Stimulated activated naive CD4-positive, alpha-beta T cell (primary cell): Measurements from ENCODE around the gene TGFBR2.

Experiments used
- DNase-seq, 6 experiments: peaks; one replicate each; lab custom pipeline; 2025; lab: John Stamatoyannopoulos, UW

The TGFBR2 gene

GRCh38 chr3:30606301-30607031 is at the start of gene TGFBR2:
TSS of gene TGFBR2 (plus strand) at chr3:30606601. CDS start at chr3:30606884, 283 bp downstream.
- peak; percentile 33 to 75 (median 64) for DNase-seq

DNA sequence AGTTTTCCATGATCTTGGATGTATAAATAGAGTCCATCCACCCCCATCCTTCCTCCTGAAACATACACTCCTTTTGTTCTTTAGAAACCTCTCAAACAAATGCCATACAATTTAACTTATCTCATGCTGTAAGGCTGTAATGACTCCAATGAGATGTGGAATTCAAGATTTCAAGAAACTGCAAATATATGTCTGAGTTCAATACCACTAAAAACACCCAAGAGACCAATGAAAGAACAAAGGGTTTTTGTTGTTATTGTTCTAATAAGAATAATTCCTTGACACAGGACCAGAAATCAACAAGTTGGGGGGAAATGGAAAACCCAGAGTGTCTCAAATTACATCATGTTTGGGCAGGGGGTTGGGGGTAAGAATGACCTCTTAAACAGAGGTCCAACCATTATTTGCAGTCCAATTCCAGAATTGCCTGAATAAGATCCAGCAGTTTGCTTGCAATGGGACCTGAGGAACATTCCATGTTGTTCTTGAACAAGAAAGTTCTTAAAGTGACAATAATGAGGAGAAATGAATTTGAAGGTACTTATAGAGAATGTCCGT is 48.6 kb upstream of the TGFBR2 start:
- DNase-seq = no peak

DNA sequence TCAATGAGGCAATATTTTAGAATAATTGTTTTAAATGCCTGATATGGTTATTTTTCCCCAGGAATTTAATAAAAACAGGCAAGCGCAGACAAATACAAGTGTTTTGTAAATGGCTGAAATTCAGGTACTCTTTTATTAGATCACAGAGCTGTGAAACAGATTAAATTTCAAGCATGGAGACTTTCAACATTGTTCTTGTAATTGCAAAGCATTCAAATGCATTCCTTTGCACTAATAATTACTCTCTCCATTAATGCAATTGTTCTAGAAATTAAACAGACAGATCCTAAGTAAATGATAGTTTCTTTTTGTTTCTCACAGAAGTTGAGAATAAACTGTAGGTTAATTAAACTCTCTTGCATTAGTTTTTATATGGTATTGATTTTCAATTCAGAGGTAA is 42.4 kb upstream of the TGFBR2 start:
- DNase-seq = no peak

- no peak for DNase-seq
Measured at GRCh38 chr3:30567139-30567753, 39.2 kb upstream of the TGFBR2 start.

DNA sequence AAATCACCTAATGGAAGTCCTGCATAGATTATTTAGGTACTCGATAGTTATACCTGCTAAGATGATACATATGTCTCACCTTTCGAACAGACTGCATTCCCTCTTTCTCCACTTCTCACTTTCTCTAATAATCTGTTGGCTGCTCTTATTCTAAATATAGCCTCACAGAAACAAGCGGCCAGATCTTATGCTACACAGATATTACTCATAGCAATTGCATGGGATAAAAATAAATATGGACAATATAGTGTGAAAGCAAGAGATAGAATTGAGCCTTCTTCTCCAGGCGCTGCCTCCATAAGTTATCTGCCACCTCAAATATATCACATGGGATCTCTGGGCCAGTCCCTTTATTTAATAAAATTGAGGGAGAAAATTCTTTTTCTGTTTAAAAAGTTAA is 29.5 kb upstream of the TGFBR2 start:
- DNase-seq = no peak

- no peak for DNase-seq
Measured at GRCh38 chr3:30577788-30578187, 28.6 kb upstream of the TGFBR2 start.

- DNase-seq = no peak
Measured at GRCh38 chr3:30578479-30578878, 27.9 kb upstream of the TGFBR2 start.

- no peak for DNase-seq
Measured at GRCh38 chr3:30578986-30579579, 27.3 kb upstream of the TGFBR2 start.

DNA sequence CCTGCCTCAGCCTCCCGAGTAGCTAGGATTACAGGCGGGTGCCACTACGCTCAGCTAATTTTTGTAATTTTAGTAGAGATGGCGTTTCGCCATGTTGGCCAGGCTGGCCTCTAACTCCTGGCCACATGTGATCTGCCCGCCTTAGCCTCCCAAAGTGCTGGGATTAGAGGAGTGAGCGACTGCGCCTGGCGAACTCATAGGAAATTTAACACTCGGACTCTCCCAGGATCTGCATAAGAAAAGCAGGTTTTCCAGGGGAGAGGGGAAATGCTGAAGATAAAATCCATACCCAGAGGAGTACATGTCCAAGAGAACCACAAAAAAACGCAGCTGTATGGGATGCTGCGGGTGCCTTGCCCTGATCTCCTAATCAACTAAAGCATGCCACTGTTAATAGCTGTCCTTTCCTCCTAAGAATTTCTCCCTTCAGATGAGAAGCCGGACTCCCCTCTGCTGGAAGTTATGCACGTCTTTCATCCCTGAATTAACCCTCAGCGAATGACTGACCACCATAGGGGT is 25.3 kb upstream of the TGFBR2 start:
- no peak for DNase-seq

DNA sequence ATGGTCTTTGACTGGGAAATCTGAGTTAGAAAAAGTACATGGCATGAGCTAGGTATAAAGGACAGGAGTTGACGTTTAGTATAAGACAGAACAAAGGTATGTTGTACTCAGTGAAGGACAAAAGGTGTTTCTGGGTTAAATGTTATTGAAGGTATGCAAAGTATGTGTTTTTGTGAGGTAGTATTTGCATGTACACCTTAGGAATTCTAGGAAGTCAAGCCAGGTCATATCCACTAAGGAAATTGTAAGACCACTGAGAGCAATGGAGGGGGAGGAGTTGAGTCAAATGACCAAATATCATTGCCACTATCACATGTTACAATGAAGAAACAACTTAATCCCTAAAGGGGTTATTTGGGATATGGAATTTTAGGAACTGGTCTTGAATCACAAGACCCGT is 24.4 kb upstream of the TGFBR2 start:
- DNase-seq = no peak

GRCh38 chr3:30583973-30584372 is 22.4 kb upstream of the TGFBR2 start:
- DNase-seq = no peak

DNA sequence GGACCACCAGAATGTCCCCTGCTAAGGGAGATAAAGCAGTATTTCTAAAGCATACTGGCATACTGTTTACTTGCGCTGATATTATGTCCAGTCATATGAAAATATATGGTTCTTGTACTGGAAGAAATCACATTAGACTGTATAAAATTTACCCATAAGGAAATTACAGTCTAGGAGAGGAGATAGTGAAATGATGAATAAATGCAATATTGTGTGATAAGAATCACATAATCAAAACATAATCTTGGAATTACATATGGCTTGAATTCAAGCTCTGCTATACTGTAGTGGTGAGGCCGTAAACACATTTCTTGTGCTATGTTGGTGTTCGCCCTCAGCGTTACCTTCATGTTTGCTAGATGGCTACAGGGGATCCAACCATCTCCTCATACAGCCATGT is 20.7 kb upstream of the TGFBR2 start:
- DNase-seq = no peak

DNA sequence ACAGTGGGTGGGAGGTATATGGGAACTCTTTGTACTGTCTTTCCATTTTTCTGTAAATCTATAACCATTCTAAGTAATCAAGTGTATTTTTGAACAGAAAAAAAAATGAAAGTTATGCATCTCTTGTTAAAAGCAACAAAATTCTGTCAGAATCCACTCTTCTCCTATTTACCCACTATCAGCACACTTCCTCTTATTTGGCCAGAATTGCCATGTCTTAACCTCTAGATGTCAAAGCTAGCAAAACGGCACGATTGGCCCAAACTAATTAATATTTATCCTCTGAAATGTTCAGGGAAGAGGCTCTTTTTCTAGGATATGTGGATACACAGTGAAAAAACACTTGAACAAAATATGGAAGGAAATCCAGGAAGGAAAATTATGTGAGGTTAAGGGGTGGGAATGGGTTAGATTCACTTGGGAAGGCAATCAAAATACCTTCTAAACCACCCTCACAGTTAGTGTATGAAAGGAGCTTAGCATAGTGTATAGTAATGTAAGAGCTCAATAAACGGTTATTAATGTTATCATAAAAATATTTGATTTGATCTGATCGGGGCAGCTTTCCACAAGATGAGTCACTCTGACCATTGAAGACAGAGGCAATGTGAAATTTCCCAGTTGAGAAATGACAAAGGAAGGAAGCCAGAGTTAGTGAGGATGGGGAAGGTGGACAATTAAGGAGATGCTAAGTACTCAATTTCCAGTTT is 20.1 kb upstream of the TGFBR2 start:
- DNase-seq = no peak

DNA sequence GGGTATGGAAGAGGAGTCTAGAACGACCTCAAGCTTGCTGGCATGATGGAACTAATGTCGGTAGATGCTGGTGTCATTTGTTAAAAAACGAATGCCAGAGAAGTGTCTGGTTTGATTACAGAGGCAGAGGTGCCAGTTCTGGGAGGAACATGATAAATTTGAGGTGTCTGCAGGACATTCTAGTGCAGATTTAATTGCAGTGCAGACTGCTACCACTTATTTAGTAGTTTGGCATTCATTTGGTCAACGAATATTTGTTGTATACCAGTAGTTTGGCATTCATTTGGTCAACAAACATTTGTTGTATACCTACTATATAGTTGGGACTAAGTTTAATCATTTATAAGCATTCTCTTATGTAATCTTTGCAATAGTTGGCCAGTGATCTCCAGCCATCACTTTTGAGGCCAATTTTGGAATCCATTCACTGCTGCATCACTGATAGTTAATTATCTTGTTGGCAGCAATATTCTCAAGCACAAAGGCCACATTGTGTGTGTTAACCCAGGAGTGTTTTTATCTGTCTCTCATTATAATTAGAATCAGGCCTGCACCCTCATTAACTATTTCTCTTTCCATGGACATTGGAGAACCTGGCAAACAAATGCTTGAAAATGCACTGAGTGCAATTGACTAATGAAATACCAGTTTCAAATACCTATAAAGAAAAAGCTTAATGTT is 19.5 kb upstream of the TGFBR2 start:
- no peak for DNase-seq

DNA sequence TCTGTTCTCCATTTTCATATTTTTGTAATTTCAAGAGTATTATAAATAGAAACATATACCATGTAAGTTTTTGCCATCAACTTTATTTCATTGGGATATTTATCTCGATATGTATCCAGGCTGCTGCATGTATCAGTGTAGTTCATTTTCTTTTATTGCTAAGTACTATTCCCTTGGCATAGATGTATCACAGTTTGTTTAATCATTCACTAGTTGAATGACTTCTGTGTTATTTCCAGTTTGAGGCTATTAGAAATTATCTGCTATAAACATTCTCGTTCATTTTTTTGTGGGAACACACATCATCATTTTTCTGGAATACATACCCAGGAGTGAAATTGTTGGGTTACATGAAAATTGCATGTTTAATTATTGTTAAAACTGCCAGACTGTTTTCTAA is 18.5 kb upstream of the TGFBR2 start:
- no peak for DNase-seq

GRCh38 chr3:30596152-30596551 is 10.2 kb upstream of the TGFBR2 start:
- no peak for DNase-seq

- DNase-seq = no peak
Measured at GRCh38 chr3:30597131-30597768, 9.2 kb upstream of the TGFBR2 start.

DNA sequence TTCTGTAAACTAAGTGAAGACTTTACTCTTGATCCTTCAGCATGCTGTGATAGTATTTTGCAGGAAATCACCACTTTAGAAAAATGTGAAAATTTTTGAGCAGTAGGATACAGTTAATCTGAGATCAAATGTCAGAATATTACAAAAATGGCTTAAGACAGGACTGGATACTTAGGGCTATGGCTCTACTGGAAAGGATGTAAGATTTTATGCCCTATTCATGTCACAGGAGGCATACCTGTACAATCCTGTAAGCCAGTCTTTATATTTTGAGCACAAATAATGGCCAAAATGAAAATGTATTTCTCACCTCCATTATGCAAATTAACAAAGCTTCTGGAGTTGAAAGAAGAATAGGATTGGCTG is 8.6 kb upstream of the TGFBR2 start:
- no peak for DNase-seq

DNA sequence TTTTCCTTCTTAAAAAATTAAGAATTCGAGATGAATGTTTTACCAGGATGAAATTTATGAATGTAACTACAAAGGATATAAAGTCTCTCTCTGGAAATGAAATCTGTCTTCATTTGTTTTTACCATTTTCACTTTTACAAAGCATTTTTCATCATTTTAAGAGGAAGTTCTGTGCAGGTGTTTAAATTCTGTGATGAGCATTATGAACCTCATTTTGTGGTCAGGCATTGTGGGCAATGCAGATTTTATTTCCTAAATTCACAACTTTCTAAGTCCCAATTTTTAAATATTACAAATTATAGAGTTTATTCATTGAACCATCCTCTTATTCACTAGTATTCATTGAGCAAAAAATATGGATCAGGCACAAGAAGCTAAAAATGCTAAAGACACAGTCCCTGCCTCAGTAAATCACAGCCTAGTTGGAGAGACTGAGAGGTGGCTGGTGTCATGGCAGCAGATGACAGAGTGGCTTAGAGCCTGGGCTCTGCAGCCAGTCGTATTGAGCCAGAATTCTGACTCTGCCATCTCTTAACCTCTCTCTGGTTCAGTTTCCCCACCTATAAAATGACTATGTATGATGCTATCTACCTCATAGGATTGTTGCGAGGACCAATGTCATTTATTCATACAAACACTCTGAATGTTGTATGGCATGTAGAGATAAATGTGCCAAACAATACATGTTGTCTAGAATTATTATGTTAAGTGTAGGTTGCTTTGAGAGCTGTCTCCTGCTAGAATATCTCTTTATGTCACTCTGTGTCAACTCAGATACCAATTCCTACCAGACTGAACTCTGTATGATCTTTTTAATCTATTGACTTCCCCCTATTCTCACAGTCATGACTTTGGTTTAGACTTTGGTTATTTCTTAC is 7.5 kb upstream of the TGFBR2 start:
- peak in 1 of 6 experiments; percentile 8 for DNase-seq

- no peak for DNase-seq
Measured at GRCh38 chr3:30600572-30600971, 5.8 kb upstream of the TGFBR2 start.
